Neutrophil (primary cell): ENCODE data around the gene COL15A1.

Source experiments
- H3K27ac ChIP-seq: fragments of 200-600 bp; sonication (generic); 2 replicates; pipeline ENCODE4 v1.5.1; 2016; ENCODE audit warnings: mild to moderate bottlenecking, moderate library complexity
- H3K27me3 ChIP-seq: fragments of 200-600 bp; sonication (generic); 2 replicates; pipeline ENCODE4 v1.6.0; 2016; ENCODE audit warnings: mild to moderate bottlenecking
- H3K36me3 ChIP-seq: fragments of 200-600 bp; sonication (generic); 2 replicates; pipeline ENCODE4 v1.5.1; 2017
- H3K4me1 ChIP-seq, 2 experiments: fragments of 200-600 bp in 1 of 2; sonication (generic) in 1 of 2; 1 replicate in 1 of 2; 2 replicates in 1 of 2; pipeline versions ENCODE4 v1.5.1 to v1.6.1; 2013 to 2016; ENCODE audit warnings: low read depth in 1 of 2, low read length in 1 of 2, mild to moderate bottlenecking in 1 of 2, moderate library complexity in 1 of 2; ENCODE audit not compliant: control insufficient read depth in 1 of 2, insufficient read depth in 1 of 2
- H3K4me3 ChIP-seq, 2 experiments: fragments of 200-600 bp in 1 of 2; sonication (generic) in 1 of 2; 1 replicate in 1 of 2; 2 replicates in 1 of 2; pipeline ENCODE4 v1.5.1; 2013 to 2016; ENCODE audit warnings: low read depth in 1 of 2, low read length in 1 of 2, mild to moderate bottlenecking in 1 of 2, moderate library complexity in 1 of 2
- H3K9me3 ChIP-seq: fragments of 200-600 bp; sonication (generic); 2 replicates; pipeline ENCODE4 v1.5.1; 2016
- TF ChIP-seq, protein P1 (sequence below): fragments of 200-600 bp; sonication (generic); IDR thresholded peaks from 2 replicates; pipeline ENCODE4 v1.5.1; 2016; ENCODE audit warnings: antibody characterized with exemption

Gene COL15A1

DNA sequence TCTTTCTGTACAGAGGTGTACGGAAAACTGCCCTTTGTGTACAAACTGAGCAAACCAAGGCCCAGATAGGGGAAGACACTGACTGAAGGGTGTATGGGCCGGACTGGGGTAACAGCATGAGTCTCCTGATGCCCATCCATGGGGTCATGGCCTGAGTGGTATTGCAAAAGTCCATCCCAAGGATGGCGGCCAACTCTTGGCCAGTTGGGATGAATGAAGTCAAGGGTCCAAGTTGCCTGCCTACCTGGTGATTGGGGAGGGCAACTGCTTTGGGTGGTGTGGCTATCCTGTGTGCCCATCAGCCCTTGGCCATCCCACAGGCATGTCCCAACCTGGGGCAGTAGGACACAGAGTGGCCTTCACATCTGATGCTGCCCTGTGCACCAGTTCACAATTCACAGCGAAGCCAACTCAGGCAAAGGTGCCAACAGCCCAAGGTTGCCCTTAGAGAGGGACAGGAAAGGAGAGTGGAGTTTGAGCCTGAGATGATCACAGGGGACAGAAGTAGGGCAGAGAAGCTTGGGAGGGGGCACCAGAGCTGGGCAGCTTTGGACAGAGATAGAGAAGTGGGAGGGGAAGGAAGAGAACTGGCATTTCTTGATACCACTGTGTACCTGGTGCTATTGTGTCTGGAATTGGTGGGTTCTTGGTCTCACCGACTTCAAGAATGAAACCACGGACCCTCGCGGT is 46.6 kb downstream of the COL15A1 start:
- no peaks in the 10 kb centered on the region for H3K36me3 ChIP-seq
- H3K9me3 ChIP-seq: no peaks in the 10 kb centered on the region
- H3K4me1 ChIP-seq: no peaks in the 10 kb centered on the region
- no peak overlapping the region for H3K27ac ChIP-seq
- no peak overlapping the region for H3K4me3 ChIP-seq
- H3K27me3 ChIP-seq: peaks cover 36% of the 10 kb centered on the region
- TF ChIP-seq, protein P1, sequence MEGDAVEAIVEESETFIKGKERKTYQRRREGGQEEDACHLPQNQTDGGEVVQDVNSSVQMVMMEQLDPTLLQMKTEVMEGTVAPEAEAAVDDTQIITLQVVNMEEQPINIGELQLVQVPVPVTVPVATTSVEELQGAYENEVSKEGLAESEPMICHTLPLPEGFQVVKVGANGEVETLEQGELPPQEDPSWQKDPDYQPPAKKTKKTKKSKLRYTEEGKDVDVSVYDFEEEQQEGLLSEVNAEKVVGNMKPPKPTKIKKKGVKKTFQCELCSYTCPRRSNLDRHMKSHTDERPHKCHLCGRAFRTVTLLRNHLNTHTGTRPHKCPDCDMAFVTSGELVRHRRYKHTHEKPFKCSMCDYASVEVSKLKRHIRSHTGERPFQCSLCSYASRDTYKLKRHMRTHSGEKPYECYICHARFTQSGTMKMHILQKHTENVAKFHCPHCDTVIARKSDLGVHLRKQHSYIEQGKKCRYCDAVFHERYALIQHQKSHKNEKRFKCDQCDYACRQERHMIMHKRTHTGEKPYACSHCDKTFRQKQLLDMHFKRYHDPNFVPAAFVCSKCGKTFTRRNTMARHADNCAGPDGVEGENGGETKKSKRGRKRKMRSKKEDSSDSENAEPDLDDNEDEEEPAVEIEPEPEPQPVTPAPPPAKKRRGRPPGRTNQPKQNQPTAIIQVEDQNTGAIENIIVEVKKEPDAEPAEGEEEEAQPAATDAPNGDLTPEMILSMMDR: no peak

DNA sequence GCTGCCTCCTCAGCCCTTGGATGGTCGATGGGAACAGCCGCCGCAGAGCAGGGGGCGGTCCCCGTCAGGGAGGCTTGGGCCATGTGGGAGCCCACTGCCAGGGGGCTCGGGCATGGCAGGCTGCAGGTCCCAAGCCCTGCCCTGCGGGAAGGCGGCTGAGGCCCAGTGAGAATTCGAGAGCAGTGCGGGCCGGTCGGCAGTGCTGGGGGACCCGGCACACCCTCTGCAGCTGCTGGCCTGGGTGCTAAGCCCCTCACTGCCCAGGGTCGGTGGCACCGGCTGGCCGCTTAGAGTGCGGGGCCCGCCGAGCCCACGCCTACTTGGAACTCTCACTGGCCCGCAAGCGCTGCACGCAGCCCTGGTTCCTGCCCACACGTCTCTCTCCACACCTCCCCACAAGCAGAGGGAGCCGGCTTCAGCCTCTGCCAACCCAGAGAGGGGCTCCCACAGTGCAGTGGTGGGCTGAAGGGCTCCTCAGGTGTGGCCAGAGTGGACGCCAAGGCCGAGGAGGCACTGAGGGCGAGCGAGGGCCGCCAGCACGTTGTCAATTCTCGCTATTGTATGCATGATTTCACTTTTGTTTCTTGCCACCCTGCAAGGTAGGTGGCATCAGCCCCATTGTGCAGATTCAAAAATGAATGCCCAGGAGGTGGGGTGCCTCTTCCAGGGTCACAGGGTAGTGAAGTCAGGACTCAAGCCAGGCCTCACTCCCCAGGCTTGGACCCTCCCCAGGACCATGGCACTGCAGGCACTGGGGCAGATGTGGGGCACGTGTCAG is 48.6 kb downstream of the COL15A1 start:
- TF ChIP-seq, protein P1: no peak
- no peaks in the 10 kb centered on the region for H3K4me1 ChIP-seq
- H3K4me3 ChIP-seq: no peak overlapping the region
- H3K27me3 ChIP-seq: peaks cover 56% of the 10 kb centered on the region
- H3K36me3 ChIP-seq: no peaks in the 10 kb centered on the region
- no peaks in the 10 kb centered on the region for H3K9me3 ChIP-seq
- H3K27ac ChIP-seq: no peak overlapping the region

DNA sequence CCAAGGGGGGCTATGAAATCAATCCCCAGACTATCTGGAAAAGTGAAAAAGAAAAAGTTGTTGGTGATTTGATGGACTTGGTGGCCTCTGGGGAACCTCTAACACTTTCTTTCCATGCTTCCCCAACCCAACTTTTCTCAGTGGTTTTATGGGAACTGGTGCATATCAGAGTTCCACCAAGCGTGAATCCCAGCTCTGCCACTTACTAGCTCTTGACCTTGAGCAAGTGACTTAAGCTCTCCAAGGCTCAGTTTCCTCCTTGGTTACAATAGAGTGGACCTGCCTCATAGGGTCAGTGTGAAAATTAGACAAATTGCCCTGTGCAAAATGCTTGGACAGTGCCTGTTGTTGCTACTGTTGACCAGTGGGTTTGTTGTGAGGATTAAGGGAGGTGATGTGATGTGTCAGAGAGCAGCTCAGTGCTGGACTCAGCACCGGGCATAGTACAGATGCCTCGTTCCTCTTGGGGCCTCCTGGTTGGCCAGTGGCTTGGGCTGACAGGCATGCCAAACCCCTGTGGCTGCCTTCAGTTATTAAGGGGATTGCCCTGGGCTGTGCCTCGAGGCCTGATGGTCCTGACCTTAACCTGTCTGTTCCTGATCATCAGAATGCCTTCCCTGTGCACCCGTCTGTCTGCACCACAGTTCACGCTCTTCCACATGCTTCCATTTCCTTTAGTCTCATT is 49.3 kb downstream of the COL15A1 start:
- H3K9me3 ChIP-seq: no peaks in the 10 kb centered on the region
- H3K4me1 ChIP-seq: no peaks in the 10 kb centered on the region
- H3K36me3 ChIP-seq: no peaks in the 10 kb centered on the region
- H3K4me3 ChIP-seq: no peak overlapping the region
- no peak overlapping the region for H3K27ac ChIP-seq
- TF ChIP-seq, protein P1: no peak
- H3K27me3 ChIP-seq: peaks cover 59% of the 10 kb centered on the region

DNA sequence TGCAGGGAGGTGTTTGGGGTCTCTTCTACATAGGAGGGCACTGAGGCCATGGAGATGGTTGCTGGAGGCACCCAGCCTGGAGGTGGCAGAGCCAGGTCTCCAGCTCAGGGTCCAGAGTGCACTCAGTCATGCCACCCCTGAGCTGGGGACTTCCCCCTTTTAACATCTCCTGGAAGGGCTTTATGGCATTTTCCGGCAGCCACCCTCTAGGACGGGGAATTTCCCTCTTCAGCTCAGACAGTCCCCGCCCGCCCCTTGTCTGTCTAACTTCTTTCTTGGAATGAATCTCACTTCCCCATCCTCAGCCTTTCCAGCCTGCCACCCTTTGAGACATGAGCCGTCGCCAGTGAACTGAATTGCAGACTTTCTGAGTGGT is 49.9 kb downstream of the COL15A1 start:
- Histone ChIP-seq H3K9me3 (no peaks in the 10 kb centered on the region), H3K4me3 (no peak overlapping the region), H3K27ac (no peak overlapping the region), H3K4me1 (no peaks in the 10 kb centered on the region), H3K36me3 (no peaks in the 10 kb centered on the region), H3K27me3 (peaks cover 61% of the 10 kb centered on the region)
- TF ChIP-seq, protein P1: no peak

DNA sequence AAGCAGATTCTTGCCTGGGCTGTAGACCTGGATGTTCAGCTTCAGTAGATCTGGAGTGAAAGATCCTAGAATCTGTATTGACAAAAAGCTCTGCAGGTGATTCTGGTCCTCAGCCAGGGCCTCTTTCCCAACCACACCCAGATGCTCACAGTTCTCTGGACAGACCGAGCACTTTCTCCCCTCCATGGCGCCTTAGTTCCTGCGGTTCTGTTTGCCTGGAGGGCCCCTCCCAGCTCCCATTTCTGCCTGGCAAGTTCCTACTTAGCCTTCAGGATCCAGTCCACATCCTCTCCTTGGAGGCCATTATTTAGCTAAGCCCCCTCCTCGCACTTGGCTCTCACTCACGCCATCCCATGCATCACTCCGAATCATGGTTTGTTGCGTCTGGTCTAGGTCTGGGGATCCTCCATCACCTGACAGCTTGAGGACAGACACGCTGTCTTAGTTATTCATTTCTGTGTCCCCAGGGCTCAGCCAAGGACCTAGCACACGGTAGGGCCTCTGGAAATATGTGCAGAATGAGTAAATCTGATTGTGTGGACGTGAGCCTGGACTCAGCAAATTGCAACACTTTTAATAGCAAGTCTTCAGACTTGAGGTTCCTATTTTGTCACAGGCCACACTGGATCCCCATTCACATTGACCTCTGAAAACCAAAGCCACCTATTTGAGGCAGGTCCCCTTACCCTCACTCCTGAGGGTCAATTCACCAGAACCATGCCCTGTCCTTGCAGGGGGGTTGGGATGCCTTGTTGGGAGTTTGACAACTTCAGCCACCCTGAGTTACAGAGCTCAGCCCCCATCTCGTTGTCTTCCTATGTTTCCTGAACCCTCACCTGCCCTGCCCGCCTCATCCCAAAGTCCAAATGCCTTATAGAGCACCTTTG is 50.7 kb downstream of the COL15A1 start:
- H3K9me3 ChIP-seq: no peaks in the 10 kb centered on the region
- no peaks in the 10 kb centered on the region for H3K36me3 ChIP-seq
- H3K27me3 ChIP-seq: peaks cover 66% of the 10 kb centered on the region
- H3K4me3 ChIP-seq: no peak overlapping the region
- H3K27ac ChIP-seq: no peak overlapping the region
- TF ChIP-seq, protein P1: no peak
- H3K4me1 ChIP-seq: no peaks in the 10 kb centered on the region
